H7 (cell line): ENCODE measurements around the gene MCCC2. TPM values are rescaled to one million over a fixed set of nuclear protein-coding genes. Genes with fewer than 3 reads are reported as not detected.
A peak's percentile ranks its signal among the peaks of the same experiment; 100 is the strongest.
"Not testable (repeated sequence)": the region's sequence is repeated elsewhere in the genome, so short reads cannot be mapped to it uniquely, and the experiment has no call there.

Experiments used
- DNase-seq: peaks from one replicate; pipeline ENCODE4 v3.0.0; 2012
- H3K27me3 ChIP-seq: 2 replicates; pipeline ENCODE4 v1.6.0; 2011; ENCODE audit warnings: mild to moderate bottlenecking, low read length; ENCODE audit not compliant: control insufficient read depth, insufficient read depth
- H3K36me3 ChIP-seq: replicated peaks from 2 replicates; pipeline ENCODE4 v1.5.1; 2011; ENCODE audit warnings: low read length; ENCODE audit not compliant: control insufficient read depth, insufficient read depth
- H3K4me3 ChIP-seq: 2 replicates; pipeline ENCODE4 v1.5.1; 2011; ENCODE audit warnings: low read depth, mild to moderate bottlenecking, control low read depth, low read length, moderate library complexity; ENCODE audit not compliant: insufficient read depth
- total RNA-seq: library from RNA; depleted of rRNA; stranded (reverse); fragments of >200 nt; shearing (Covaris generic); gene quantifications from 2 replicates; pipeline ENCODE4 v1.2.3, GENCODE V29; 2014

MCCC2 gene
- total RNA-seq, 1 experiment from 2014 or later: 53.1 TPM

GRCh38 chr5:71663191-71663969, 76.2 kb downstream of the MCCC2 start:
- DNase-seq: no peak

DNA sequence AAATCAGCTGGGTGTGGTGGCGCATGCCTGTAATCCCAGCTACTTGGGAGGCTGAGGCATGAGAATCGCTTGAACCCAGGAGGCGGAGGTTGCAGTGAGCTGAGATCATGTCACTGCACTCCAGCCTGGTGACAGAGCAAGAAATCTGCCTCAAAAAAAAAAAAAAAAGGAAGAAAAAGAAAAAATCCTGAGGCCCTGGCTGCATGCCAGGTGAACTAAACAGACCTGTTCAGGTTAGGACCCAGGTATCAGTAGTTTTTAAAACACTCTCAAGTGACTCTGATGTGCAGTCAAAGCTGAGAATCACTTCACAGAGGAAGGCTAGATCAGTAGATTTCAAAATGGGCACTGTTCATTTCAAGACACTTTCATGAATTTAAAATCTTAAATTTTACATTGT, 77.5 kb downstream of the MCCC2 start:
- H3K27me3 ChIP-seq, H3K36me3 ChIP-seq, DNase-seq, H3K4me3 ChIP-seq: not testable (repeated sequence)

More at GRCh38 chr5:71663191-71663969, 76.2 kb downstream of the MCCC2 start:
- no peak overlapping the region for H3K4me3 ChIP-seq
- H3K36me3 ChIP-seq: no peaks in the 10 kb centered on the region
- no peaks in the 10 kb centered on the region for H3K27me3 ChIP-seq

DNA sequence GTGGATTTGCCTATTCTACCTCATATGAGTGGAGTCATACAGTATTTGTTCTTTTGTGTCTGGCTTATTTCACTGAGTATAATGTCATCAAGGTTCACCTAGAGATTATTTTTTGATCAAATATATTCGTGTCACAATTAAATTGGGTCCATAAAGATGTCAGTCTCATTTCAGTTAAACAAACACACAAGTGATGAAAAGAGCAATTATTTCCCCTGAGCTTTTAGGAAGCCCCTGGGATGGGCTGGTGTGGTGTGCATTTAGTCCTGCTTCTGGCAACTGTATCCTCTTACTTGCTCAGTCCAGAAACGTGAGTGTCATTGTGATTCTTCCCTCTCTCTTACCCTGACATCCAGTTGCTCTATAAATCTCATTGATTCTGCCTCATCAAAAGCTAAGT, 79.2 kb downstream of the MCCC2 start:
- no peak for DNase-seq
- Histone ChIP-seq H3K36me3 (no peaks in the 10 kb centered on the region), H3K4me3 (no peak overlapping the region), H3K27me3 (no peaks in the 10 kb centered on the region)

DNA sequence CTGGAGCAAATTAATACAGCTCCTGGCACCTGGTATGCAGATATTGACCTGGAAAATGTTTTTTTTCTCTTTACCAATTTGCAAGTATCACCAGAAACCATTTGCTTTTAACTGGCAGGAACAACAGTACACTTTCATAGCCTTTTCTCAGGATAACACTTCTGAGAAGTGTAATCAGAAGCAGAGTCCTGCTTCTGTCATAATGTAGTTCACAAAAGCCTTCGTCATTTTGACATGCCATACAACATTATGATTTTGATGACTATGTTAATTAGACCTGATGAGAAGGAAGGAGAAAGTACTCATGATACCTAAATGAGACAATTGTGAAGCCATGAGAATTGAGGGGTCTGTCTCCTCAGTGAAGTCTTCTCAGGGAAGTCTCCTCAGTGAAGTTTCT, 90.8 kb downstream of the MCCC2 start:
- Histone ChIP-seq H3K27me3 (no peaks in the 10 kb centered on the region), H3K4me3 (no peak overlapping the region), H3K36me3 (no peaks in the 10 kb centered on the region)
- no peak for DNase-seq

DNA sequence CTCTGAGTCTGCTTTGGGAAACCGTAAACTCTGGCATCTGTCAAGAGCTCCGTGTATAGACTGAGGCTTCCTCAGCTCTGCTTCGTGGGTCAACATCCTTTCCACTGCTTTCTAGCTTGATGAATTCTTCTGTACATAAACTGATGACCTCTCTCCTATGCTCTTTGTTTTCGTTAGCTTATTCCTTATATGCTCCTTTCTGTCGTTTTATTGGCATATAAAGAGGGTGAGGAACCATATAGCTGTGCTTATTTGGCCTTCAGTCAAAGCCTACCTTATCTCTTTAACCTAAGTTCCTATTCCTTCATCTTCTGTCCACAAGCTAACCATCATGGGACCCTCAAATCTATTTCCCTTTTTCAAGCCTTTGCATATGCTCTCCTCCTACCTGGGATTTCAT, 92.6 kb downstream of the MCCC2 start:
- no peaks in the 10 kb centered on the region for H3K27me3 ChIP-seq
- H3K36me3 ChIP-seq: no peaks in the 10 kb centered on the region
- H3K4me3 ChIP-seq: no peak overlapping the region
- no peak for DNase-seq

DNA sequence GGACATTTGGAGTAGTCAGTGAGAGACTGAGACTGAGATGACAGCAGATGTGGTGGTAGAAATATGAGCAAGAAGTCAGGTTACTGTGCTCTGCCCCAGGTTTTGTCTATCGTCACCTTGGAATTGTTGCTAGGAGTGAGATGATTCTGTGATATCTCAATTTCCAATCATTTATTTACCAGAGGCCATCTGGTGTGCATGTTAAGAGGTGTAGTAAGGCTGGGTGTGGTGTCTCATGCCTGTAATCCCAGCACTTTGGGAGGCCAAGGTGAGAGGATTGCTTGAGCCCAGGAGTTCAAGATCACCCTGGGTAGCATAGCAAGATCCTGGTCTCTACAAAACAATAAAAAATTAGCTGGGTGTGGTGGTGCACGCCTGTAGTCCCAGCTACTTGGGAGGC, 93.4 kb downstream of the MCCC2 start:
- no peak for DNase-seq
- Histone ChIP-seq H3K4me3 (no peak overlapping the region), H3K36me3 (no peaks in the 10 kb centered on the region), H3K27me3 (no peaks in the 10 kb centered on the region)

DNA sequence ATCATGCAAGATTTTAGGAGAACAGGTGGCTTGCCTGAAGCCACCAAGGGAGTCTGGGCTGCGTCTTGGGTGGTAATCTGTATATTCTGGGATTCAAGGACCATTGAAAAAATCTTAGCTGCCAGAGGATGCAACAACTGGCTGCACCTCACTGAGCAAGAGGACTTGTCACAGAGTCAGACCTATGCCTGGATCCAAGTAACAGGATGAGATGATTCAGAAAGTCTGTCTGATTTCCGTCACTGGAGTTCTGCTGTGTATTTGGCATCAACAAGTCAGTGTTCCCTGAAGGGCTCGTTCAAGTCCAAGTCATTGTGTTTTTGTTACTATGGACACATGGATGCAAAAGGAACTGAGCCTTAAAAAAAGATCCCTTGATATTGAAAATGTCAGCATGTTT, 94.2 kb downstream of the MCCC2 start:
- H3K36me3 ChIP-seq: no peaks in the 10 kb centered on the region
- no peak overlapping the region for H3K4me3 ChIP-seq
- no peaks in the 10 kb centered on the region for H3K27me3 ChIP-seq
- no peak for DNase-seq

GRCh38 chr5:71684309-71684708, 97.2 kb downstream of the MCCC2 start:
- no peak for DNase-seq
- no peaks in the 10 kb centered on the region for H3K36me3 ChIP-seq
- no peaks in the 10 kb centered on the region for H3K27me3 ChIP-seq
- H3K4me3 ChIP-seq: no peak overlapping the region

DNA sequence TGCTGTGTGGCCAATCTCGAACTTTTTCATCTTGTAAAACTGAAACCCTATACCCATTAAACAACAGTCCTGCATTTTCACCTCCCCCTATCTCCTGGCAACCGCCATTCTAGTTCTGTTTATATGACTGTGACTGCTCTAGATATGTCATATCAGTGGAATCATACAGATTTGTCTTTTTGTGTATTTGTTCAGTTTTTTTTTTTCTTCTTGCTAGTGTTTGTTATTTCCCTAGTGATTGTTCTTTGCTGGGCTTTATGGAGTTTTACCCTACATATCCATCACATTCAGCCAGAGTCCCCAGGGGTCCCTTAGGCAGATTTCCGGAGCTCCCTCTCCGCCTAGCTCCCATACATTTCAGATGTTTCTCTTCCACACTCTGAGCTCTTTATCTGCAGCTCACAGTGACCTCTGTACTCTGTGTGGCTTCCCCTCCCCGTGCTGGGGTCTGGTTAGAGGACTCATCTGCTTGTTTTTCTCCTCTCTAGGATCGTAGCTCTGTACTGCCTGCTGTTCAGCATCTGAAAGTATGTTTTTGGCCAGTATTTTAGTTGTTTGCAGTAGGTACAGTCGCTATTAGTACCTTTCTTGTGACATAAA, 106.8 kb downstream of the MCCC2 start:
- peak; percentile 59 for DNase-seq
- no peak overlapping the region for H3K4me3 ChIP-seq
- H3K27me3 ChIP-seq: no peaks in the 10 kb centered on the region
- H3K36me3 ChIP-seq: no peaks in the 10 kb centered on the region

DNA sequence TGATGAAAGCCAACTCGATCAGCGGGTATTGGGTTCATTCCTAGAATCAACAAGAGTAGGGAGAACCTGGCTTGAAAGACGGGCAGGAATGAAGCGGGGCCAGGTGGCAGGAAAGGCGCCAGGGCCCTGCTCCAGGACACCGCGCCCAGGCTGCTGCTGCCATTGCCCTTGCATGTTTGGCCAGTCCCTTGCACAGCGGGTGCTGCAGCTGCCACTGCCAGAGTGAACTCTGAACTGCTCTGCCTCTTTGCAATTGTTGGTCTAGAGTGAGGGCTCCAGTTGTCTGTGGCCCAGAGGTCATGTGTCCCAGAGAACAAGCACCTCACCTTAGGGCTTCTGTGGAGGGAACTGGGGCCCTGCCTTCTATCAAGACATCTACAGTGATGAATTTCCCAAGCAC, 107.9 kb downstream of the MCCC2 start:
- no peaks in the 10 kb centered on the region for H3K27me3 ChIP-seq
- DNase-seq: no peak
- no peaks in the 10 kb centered on the region for H3K36me3 ChIP-seq
- no peak overlapping the region for H3K4me3 ChIP-seq

- Histone ChIP-seq H3K4me3 (no peak overlapping the region), H3K36me3 (no peaks in the 10 kb centered on the region), H3K27me3 (no peaks in the 10 kb centered on the region)
- no peak for DNase-seq
Measured at GRCh38 chr5:71695595-71695994, 108.5 kb downstream of the MCCC2 start.

DNA sequence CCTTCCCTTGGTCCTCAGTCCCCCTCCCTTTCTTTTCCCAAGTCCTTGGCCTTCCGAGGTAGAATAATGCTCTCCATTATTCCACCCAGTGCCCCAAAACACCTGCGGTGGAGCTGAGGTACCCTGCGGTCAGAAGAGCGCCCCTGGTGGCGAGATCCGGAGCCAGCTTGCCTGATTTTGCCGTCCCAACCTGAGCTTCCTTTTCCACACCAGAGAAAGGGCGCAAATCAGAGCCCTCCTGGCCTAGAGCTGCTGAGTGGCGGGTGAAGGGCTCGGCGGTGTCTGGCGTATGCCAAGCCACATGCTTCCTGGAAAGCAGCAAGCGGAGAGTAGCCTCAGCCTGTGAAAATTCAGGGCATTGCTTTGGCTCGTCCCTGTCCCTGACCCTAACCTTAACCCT, 110.8 kb downstream of the MCCC2 start:
- Histone ChIP-seq H3K36me3 (no peaks in the 10 kb centered on the region), H3K4me3 (no peak overlapping the region), H3K27me3 (no peaks in the 10 kb centered on the region)
- DNase-seq: peak; percentile 70

GRCh38 chr5:71699233-71699632, 112.1 kb downstream of the MCCC2 start:
- no peak overlapping the region for H3K4me3 ChIP-seq
- DNase-seq: no peak
- H3K36me3 ChIP-seq: no peaks in the 10 kb centered on the region
- no peaks in the 10 kb centered on the region for H3K27me3 ChIP-seq

DNA sequence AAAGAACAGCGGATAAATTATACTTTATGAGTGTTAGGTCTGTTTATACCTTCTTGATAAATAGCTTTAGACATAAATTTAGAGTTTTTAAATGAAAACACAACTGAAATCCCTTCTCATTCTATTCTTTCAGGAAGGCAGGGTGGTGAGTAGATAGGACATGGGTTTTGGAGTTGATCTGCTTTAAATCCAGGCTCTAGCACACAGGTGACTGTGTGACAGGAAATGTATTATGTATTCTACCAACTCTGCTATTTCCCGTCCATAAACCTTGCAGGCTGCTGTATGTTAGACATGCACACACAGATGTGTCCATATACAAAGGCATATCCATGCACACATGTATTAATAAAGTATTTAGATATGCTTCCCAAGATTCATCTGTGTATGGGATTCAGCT, 112.6 kb downstream of the MCCC2 start:
- no peaks in the 10 kb centered on the region for H3K36me3 ChIP-seq
- no peak for DNase-seq
- no peaks in the 10 kb centered on the region for H3K27me3 ChIP-seq
- H3K4me3 ChIP-seq: no peak overlapping the region

GRCh38 chr5:71700803-71701202, 113.7 kb downstream of the MCCC2 start:
- H3K4me3 ChIP-seq: no peak overlapping the region
- no peak for DNase-seq
- H3K36me3 ChIP-seq: no peaks in the 10 kb centered on the region
- no peaks in the 10 kb centered on the region for H3K27me3 ChIP-seq
